GM21737 (cell line): ENCODE measurements around the gene COA5.
A peak's percentile ranks its signal among the peaks of the same experiment; 100 is the strongest.

Experiments
- ATAC-seq: cut with Tn5 transposase; IDR thresholded peaks from one replicate; pipeline ENCODE4 v1.9.1; 2021; ENCODE audit warnings: mild to moderate bottlenecking, moderate library complexity; ENCODE audit not compliant: unreplicated experiment

Gene COA5

DNA sequence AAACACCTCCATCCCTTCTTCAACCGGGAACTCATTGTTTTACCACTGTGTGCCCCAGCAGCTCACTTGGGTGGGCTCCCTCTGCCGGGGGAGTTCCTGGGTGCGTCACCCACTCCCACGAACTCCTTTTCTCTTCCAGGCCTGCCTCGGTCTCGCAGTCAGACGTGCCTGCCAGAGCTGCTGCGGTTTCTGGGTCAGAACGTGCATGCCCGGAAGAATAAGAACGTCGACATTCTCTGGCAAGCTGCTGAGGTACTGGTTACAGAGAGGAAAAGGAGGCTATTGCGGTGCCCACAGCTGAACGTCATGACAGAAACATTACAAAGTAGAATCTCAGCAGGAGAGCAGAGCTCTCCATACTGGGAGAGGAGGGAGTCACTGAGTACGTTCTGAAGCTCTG lies 35.6 kb downstream of the COA5 start:
- no peak for ATAC-seq

DNA sequence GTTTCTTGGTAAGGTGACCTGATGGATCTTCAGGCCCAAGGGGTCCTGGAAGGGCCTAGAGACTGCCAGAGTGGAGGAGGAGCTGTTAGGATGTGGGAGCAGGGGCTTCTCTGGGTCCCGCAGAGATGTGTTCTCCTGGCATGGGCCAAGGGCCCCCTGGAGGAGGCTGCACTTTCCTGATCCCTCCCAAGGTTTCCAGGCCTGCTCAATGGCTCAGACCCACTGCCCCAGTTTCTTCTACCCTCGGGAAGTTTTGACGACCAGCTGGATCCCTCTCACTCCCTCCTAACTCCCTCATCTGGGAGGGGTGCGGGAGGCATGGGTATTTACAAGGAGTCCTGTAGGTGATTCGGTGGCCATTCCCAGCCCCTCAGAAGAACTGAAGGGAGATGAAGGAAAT lies 36.1 kb downstream of the COA5 start:
- ATAC-seq = no peak

DNA sequence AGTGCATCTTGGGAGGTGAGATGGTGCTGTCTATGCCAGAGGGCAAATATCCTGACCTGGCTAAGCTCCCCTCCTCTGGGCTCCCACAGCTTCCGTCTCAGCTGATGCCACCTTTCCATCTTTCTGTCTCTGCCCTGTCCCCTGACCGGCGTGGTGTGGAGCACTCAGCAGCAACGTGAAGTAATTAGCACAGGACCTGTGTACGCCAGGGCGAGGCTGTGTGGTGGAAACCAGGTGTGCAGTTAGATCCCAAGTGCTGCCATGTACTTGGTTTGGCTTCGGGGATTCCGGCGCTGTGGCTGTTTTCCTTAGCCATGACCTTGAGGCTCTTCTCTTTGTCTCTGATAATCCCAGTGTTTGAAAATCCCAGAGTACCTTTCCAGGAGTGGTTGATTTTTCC lies 36.5 kb downstream of the COA5 start:
- no peak for ATAC-seq

DNA sequence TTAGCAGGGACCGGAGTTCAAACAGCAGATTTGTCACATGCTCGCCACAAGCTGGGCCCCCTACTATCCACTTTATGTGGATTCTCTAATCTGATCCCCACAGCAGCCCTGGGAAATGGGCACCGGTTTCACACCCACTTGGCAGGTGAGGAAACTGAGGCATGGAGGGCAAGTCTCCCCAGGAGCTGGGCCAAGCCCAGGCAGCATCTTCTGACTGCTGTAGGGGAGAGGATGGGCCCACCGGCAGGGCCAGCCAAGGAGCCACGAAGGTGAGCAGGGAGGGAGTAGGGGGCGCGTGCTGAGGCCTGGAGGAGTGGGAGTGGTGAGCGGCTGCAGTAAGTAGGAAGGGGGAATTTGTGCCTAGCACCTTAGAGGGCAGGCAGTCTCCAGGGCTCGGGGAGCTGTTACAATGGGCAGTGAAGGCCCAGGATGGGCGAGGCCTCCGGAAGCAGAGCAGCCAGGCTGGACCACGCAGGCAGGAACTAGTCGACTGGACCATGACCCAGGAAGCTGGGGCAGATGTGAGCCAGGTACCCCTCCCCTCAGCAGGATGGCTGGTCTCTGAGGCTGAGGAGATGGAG lies 37.1 kb downstream of the COA5 start:
- no peak for ATAC-seq

DNA sequence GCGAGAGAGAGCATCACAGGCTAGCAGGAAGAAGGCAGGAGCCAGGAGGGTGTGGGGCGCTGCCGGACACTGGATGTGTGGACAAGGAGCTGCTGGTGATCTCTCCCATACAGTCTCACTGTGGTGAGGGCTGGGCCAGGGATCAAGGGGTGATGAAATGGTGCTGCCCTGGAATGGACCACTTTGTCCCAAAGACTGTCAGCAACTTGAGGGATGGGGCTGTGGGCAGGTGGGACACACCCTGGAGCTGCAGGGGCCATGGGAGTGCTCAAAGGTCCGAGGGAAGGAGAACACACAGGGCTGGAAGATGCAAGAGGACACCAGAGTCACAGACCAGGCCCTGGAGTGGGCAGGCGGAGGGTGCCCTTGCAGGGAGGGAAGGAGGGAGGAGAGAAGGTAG lies 38.0 kb downstream of the COA5 start:
- ATAC-seq = no peak

DNA sequence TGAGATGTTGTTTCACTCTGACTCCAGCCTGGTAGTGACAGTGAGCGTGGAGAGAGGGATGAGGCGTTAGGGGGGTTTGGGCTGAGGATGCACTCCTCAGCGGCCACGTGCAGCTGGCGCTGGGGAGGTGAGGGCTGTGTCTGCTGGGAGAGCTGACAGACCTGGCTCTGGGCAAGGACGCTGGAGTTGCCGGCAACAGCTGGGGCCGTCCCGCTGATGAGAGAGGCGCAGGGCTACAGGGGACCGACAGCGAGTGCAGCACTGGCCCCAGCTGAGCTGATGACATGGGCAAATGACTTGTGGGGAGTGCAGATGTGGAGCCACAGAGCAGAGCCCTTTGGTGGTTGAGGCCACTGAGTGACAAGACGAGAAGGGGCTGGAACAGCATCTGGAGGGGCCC lies 38.4 kb downstream of the COA5 start:
- no peak for ATAC-seq

DNA sequence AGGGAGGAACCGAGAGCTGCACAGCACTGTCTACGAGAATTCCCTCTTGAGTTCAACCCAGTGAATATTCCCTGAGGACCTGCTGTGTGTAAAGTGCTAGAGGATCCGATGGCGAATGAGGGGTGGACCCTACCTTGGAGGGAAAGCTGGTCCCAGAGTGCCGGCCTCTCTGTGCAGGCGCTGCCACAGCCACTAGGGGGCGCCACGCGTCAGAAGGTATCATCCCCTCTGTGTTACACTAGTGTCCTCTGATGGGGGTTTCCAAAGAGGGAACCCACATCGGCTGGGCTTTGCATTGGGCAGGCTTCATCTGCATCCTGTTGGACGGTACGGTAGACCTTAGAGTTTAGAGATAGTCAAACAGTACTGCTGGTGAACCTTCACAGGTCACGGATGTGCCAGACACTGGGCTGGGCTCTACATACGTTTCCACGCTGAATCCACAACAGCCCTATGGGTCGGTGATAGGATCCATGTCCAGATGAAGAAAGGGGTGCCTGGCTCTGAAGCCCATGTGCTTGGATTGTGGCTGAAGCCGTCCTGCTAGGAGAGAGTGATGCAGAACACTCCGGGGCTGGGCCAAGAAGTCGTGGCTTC lies 39.0 kb downstream of the COA5 start:
- no peak for ATAC-seq

DNA sequence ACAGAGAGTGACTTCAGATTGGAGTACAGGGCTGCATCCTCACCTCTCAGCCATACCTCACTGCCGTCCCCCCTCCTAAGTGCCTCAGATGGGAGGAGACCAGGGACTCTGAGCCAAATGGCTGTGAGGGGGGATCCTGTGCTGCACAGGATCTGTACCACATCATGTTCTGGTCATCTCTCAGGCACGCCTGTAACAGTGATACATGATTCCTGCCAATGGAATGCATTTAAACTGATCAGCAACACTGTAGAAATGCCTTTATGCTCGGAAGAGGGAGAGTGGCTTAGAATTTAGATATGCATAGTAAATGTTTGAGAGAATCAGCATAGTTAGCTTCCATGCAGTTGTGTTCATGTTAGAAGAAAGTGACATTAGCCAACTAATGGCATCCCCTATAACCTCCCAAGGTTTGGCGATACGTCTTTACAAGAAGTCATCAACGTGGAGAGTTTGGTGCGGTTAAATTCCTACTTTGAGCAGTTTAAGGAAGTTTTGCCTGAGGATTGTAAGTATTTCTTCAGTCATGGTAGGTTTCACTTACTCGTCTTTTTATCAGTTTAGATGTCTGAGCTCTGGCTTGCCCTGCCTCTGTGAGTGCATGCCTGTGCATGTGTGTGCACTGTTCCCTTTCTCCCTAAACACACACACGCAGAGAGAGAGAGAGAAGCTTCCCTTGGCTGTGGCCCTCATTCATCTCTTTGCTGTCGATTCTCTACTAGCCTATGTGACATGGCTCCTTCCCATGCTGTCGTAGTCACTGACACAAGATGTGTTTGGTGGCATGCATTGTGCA lies 40.0 kb downstream of the COA5 start:
- no peak for ATAC-seq

DNA sequence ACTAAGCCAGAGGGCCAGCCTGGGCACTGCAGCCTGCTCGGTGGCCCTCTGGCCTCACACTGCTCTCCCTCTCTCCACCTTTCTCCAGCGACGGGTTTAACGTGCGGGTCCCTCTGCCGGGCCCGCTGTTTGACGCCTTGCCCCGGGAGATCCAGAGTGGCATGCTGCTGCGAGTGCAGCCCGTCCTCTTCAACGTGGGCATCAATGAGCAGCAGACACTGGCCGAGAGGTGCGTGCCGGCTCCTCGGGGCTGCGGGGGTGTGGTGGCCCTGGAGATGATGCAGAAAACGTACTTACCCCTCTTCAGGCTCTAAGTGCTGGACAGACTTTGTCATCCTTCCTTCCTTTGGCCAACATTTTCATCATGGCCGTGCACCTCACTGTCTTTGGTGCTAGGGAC lies 42.4 kb downstream of the COA5 start:
- ATAC-seq = no peak

DNA sequence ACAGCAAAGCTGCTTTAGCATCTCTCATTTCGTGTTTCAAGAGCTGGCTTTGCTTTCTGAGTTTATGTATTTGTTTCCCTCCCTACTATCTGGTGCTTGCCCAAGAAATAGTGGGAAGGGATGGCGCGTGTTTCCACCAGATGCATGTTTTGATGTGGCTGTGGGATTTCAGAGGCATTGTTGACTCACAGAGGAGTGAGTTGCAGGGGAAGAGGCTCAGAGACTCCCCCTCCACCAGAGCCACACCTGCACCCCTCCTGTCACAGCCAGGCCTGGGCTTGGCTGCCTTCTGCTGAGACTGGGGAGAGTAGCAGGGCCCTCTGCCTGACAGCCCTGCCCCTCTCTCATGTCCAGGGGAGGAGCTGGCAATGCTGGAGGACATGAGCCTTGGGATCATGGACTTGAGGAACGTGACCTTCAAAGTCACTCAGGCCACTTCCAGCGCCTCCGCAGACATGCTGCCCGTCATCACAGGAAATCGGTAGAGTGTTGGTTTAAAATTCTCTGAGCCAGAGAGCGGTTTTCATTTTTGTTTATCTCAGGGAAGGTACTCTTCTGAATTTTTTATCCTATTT lies 42.9 kb downstream of the COA5 start:
- no peak for ATAC-seq

DNA sequence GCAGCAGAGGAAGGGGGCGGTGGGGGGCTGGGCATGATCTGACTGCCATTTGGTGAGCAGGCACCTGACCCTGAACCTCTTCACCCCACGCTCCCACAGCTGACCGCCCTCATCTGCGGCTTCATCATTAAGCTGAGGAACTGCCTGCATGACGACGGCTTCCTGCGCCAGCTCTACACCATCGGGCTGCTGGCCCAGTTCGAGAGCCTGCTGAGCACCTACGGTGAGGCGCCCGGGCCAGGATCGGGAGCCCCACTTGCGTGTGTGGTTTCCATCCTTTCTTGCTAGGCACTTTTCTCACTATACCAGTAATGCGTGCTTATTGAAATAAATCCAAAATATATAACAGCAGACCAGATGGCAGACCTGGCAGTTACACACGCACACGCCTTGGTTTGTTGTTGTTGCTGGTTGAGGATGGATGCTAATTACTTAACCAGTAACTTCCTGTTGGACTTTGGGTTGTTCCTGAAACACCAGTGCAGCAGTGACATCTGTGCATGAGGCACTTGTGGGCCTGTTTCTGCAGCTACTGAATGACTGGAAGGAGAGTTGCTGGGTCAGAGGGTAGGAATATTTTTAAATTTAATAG lies 43.7 kb downstream of the COA5 start:
- ATAC-seq = no peak

DNA sequence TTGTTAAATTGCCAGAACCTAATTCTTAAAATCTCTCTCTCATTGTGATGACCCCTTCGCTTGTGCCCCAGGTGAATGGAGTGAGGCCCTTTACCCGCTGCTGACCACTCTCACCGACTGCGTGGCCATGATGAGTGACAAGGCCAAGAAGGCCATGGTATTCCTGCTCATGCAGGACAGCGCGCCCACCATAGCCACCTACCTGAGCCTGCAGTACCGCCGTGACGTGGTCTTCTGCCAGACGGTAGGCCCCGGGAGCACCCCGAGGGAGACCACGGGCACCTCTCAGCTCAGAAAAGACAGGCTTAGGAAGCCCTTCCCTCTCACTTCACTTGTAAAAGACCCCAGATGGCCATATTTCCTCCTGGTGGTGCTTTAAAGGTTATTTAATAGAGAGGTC lies 44.9 kb downstream of the COA5 start:
- no peak for ATAC-seq

DNA sequence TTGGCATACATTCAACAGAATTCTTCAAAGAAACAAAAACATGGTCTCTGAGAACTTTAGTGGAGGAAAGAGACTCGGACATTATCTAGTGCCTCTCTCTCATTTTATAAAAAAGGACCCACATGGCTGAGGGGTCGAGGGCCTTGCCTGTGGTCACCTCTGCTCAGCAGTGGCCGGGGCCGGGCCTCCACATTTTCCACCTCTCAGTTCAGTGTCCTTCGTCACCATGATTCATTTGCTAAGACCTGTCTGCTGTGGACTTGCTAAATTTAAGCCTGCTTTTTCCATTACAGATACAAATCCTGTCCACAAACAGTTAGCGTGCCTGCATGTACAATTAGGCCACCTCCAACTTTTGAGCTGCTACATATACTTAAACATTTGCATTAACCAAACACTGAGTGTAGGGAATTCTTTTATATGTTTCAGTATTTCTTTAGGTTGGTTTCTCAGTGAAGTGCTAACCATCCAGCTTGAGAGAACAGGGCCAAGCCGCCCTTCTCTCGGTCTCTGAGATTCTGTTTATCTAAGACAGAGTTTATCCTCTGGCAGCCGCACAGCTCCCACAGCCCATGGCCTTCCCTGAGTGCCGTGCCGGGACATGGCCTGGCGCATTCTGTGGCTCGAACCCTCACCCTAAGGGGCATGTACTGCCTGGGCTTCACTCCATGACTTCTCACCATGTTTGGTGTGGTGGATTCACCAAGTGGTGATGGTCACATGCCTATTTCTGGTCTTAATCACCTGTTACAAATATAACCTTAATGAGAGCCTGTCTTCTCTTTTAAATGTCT lies 46.2 kb downstream of the COA5 start:
- ATAC-seq = no peak

DNA sequence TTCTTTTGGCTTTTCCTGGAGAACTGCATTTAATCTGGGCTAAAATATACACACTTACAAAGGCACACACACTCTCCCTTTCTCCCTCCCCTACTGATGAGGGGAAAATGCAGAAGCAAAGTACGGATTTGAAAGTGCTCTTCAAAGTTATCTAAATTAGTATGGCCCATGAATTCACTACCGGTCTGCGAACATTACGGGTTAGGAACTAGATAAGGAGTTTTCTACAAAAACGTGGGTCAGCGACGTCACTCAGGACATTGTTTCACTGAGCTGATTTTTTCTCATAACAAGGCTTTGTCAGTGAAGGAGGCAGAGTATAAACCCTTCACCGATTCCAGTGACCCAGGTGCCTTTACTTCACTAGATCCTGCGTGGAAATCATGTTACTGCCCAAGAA lies 47.3 kb downstream of the COA5 start:
- no peak for ATAC-seq

DNA sequence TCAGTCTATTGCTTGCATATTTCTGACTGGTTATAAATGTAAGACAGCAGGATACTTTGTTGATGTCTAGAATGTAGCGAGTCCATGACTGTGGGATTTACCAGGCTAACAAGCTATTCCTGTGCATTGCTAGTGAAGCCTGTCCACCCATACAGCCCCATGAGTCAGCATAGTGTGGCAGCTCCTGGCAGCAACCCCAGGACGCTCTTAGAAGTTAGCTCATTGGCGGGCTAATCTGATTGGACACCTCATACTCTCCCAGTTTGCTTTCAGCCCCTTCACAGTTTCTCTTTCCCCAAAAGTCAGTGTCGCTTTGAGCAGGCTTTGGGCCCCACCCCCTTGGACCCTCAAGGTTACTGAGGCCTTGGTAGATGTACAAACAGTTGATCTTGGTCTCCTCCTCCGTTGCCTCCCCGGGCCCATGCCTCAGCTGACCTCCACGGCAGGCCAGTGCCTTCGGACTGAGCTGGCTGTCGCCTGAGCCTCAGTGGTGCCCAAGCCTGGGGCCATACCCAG lies 48.0 kb downstream of the COA5 start:
- no peak for ATAC-seq

DNA sequence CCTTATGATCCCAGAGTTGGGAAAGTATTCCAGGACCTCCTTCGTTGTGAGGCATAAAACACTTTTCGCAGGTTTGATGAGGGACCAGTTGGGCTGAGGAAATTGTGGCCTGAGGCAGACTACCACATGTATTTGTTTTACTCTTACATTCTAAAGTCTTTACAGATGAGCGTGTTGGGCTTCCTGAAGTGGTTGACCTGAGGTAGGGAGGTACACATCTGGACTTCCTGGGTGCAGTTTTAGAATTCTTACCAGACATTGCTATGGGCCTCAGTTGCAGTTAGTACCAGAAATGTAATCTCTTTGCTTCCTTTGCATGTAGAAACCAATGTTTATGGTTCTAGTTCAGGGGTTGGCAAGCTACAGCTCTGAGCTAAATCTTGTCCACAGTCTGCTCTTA lies 48.7 kb downstream of the COA5 start:
- ATAC-seq = peak; percentile 59

DNA sequence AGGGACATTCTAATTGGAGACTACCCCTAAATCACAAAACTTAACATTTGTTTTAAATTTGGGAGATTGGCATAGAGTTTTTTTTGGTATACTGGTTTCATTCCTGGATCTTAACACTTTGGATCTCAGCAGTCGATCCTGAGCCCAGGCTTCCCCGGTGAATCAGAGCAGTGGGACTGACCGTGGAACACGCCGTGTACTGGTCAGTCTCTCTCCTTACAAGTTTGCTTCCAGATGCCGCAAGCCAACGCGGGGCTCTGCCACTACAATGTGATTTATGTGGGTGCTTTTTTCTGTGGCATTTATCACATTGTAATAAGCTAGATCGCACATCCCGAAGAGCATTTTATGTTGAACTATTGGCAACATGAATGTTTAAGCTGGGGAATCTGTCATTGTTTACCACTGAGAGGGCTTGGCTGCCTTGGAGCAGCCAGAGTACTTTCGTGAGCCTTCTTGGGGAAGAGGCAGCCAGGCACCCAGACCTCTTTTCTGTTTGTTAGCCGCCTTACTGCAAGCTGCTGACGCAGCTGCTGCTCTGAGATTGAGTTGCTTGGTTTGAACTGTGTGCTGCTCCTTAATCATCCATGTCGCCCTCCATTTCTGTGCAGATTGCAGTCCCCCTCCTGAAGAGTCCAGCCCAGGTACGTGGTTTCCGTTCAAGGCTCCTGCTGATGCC lies 49.3 kb downstream of the COA5 start:
- ATAC-seq = no peak

DNA sequence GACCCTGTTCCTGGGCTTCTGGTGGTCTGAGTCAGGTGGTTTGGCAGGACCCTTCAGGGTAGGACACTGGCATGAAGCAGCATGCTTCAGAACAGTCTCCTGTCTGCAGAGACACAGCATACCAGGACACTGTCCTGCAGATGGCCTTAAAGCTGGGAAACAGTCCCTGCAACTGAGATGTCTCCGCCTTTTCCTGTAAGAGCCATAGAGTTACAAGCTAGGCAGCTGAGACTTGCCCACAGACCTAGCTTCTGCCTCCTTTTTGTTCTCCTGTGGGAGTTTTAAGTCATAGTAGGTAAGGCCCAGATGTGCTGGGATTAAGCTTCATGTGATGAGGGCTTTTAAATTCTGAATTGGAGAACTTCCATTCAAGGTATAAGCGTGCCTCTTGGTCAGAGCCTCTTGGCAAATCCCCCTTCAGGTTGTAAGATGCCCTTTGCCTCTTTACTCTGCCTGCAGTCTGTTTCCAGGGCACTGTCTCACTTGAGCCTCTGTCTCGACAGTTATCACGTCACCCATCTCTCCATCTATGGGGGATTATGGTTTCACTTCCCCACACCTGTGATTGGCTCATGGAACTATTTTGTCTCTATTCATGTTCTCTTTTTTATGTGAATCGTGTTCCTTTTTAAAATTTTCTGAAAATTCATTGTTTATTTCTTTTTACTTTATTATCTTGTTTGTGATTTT lies 51.8 kb downstream of the COA5 start:
- ATAC-seq = no peak

DNA sequence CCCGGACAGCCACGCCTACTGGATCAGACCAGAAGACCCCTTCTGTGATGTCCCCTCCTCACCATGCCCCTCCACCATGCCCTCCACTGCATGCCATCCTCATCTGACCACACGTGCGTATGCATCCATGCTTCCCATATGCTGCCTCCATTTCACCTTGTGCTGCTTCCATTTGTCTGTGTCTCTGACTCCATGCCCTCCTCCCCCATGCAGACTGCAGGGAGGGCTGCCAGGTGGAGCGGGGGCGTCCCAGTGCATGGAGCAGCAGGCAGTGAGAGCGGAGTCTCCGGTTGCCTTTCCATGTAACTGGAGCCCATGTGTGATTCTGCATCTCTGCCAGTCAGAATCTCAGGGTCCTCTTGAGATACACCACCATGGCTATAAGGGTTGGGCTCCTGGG lies 52.6 kb downstream of the COA5 start:
- ATAC-seq = no peak
